Measurements from ENCODE around the gene CDH4.

The CDH4 gene

GRCh38 chr20:61736001-61736635 lies 484.1 kb downstream of the CDH4 start:
- no peak for DNase-seq (ENCODE audit: low spot score)

- DNase-seq (ENCODE audit: low spot score), result no peak
These were observed 484.8 kb downstream of the CDH4 start for GRCh38 chr20:61736751-61737310.

DNA sequence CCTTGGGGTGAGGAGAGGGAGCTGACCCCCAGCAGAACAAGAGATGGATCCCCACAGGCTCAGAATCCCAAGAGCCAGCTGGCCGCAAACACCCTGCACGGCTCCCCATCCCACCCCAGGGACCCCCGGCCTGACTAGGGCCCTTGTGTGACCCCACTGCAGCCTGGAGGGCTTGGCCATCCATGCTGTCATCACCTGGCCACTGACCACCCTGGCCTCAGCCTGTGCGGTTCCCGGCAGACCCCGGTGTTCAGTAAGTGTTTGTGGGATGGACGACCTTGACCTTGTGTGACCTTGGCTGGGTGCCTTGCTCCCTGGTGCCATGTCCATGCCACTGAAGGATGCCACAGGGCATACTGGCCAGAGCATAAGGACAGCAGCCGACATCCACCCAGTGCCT lies 485.3 kb downstream of the CDH4 start:
- no peak for DNase-seq (ENCODE audit: low spot score)

- no peak for DNase-seq (ENCODE audit: low spot score)
These were observed 485.9 kb downstream of the CDH4 start for GRCh38 chr20:61737812-61738443.

DNA sequence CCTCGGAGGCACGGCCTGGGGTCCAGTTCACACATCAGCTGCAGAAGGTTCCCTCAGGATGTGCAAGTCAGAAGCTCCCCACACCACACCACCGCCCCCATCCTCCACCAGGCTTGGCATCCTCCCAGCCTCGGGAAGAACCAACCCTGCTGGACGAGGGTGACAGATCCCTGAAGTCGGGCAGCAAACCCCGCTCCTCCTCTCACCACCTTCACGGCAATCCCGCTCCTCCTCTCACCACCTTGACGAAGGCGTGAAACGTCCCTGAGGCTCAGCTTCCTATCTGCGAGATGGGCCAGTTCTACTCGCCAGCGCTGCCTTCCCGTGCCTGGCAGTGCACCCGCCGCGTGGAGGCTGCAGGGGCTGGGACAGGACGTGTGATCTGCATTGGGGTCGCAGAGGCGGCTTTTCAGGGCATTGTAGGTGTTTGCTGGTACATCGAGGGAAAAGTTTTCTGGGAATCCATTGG lies 486.6 kb downstream of the CDH4 start:
- no peak for DNase-seq (ENCODE audit: low spot score)

DNA sequence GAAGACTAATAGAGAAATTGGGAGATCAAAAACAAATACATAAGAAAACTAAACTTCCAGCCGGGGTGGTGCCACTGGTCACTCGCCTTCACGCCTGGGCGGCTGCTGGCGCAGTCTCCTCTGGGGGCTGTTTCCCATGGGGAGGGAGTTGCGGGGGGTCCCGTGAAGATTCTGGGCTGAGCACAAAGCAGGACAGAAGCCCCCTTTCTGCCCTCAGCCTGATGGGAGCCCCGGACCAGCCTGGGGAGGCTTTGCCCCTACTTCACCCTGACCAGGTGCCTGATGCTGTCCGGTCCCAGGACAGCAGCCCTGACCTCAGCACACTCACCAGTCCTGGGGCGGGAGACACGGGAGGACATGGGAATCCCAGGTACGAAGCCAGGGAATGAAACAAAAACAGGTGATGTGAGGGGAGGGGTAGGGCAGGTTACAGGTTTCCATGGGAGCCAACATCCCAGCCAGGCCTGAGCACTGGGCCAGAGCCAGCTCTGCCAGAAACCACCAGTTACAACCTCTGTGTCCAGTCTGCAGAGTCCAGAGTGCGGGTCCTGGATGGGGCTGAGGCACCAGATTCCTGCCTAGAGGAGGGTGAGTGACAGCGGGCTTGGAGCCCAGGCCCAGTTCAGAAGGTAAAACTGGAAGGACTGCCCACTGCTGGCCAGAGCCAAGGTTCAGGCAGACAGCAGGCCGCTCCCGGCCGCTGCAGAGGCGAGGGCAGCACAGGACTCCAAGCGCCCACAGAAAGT lies 487.2 kb downstream of the CDH4 start:
- DNase-seq (ENCODE audit: low spot score), result no peak

DNA sequence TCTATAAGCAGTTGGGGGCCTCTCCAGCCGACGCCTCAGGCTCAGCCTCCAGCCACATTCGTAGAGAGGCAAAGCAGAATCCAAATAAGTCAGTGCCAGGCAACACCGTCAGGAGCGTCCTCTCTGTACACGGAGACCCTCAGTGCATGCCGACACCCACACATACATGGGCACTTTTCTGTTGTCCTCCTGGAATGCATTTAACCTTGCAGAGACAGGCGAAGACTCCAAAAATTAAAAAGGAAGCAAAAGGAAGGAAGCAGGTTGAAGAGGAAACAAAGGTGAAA lies 487.7 kb downstream of the CDH4 start:
- DNase-seq (ENCODE audit: low spot score), result no peak

GRCh38 chr20:61742097-61742825 lies 490.2 kb downstream of the CDH4 start:
- DNase-seq (ENCODE audit: low spot score), result peak; percentile 72

DNA sequence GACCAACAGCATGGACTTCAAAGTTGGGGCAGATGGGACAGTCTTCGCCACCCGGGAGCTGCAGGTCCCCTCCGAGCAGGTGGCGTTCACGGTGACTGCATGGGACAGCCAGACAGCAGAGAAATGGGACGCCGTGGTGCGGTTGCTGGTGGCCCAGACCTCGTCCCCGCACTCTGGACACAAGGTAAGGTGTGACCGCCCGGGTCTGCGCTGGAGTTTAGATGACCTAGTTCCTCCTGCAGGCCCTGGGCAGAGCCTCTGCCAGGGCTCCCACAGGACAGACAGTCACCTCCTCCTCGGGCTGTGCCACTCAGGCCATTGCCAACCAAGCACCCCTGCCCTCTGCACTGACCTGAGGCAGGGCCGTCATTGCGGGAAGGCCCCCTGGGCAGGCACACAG lies 491.5 kb downstream of the CDH4 start:
- no peak for DNase-seq (ENCODE audit: low spot score)

DNA sequence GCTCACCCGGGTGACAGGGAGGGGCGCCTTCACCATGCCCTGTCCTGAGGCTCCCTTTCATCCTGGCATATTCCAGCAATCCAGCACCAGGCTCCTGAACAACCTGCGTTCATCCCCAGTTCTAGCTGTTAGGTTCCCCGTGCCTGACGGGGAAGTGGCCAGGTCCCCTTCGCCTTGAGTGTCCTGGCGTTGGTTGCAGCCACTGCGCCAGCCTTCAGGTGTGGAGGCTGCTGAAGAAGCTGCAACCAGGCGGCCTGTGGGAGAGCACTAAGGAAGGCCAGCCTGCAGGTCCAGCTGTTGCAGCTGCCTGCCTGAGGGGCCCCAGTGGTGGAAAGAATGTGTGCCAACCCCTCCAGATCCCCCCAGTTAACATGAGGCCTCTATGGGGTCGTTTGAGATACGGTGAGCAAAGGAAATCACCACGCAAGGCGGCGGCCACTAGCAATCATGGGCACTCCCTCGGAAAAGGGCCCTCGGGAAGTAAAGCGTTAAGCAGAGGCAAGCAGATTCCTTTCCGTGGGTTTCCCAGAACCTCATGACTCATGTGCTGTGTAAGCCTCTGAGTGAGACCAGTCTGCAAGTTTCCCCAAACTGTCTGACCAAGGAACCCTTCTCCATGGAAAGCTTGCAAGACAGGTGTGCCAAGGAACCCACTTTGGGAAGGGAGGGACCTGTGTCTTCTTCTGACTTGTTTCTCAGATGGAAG lies 492.8 kb downstream of the CDH4 start:
- DNase-seq (ENCODE audit: low spot score), result no peak

GRCh38 chr20:61745397-61746146 lies 493.5 kb downstream of the CDH4 start:
- DNase-seq (ENCODE audit: low spot score), result no peak

DNA sequence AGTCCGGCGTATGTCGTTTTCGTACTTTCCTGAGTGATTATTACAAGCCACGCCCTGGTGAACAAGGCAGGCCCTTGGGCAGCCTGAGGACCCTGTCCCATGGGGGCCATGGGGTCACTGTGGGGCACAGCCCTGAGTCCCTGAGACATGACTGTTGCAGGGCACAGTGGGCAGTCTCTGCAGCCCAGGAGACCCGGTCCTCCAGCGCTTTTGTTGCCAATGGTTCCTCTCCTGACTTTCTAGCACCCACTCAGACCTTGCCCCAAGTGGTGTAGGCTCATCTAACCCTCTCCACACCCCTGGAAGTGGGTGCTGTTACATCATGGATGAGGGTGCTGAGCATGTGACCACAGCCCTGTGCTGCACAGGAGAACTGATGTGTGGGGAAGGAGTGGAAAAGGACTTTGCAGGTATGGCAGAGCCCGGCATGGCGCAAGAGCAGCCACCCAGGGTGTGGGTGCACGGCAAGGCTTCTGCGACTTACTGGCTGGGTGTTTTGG lies 494.1 kb downstream of the CDH4 start:
- DNase-seq (ENCODE audit: low spot score), result no peak

DNA sequence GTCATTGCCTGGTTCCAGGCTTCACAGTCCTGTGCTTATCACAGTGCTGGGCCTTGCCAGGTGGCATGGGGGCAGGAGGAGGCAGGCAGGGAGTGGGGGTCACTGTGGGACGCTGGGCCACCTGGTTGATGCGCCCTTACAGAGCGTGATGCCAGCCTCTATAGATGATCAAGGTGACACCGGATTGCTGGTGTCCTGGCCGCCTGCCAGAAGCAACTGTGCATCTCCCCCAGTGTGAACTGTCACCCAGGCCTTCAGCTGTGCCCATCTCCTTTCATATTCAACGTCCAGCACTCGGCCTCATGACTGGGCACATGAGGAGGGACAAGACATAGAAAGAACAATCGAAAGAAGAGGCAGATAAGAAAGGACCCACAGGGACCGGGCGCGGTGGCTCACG lies 494.7 kb downstream of the CDH4 start:
- no peak for DNase-seq (ENCODE audit: low spot score)

- DNase-seq (ENCODE audit: low spot score), result no peak
These were observed 496.3 kb downstream of the CDH4 start for GRCh38 chr20:61748376-61748775.

DNA sequence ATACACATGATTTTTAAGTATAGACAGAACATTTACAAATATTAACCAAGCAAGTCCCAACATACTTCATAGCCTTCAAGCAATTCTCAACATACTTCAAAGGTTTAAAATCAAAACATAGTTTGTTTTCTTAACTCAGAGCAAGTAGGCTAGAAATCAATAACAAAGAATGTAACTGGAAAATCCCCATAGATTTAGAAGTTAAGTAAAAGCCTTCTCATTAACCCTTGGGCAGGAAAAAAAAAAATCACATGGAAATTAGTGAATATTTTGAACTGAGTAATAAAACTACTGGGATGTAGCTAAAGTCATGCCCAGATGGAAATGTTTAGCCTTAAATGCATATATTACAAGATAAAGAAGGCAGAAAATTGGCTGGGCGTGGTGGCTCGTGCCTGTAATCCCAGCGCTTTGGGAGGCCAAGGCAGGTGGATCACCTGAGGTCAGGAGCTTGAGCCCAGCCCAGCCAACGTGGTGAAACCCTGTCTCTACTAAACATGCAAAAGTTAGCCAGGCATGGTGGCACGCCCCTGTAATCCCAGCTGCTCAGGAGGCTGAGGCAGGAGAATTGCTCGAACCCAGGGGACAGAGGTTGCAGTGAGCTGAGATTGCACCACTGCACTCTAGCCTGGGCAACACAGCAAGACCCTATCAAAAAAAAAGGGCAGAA lies 497.5 kb downstream of the CDH4 start:
- DNase-seq (ENCODE audit: low spot score), result no peak

DNA sequence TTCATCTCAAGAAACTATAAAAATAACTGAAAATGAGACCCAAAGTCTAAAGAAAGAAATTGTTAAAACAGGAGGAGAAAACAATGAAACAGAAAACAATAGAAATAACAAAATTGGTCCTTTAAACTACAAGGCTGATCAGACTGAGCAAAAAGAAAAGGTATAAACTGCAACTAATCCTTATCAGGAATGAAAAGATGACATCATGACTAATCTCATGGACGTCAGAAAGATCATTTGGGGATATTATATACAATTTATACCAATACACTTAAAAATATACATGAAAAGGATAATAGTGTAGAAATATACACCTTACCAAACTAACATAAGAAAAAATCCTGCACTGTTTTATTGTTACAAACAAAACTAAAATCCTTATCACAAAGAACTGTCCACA lies 498.0 kb downstream of the CDH4 start:
- no peak for DNase-seq (ENCODE audit: low spot score)

GRCh38 chr20:61752576-61752975 lies 500.5 kb downstream of the CDH4 start:
- DNase-seq (ENCODE audit: low spot score), result no peak

DNA sequence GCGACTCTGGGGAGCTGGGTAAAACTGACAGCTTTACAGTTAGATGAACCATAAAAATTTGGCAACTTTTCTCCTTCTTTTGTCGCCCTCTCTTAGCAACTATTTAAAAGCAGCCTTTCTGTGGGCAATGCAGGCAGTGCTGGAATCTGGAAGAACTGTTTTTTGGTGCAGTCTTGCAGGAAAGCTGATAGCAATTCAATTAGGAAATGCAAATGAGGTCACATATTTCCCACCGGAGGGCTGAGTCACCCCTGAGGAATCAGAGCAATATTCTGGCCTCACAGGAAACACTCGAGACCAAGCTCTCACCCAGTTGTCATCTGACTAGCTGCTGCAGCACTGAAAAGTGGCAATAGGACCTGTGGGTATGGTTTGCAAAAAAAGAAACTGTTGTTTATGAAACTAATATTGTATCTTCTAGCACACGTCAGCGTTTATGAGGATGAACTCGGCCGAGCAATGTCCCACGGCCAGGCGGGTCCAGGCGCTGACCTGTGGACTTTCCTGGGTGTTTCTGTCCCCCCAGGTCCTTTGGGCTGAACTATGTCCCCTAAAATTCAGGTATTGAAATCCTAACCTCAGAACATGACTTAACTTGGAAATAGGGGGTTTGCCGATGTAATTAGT lies 501.4 kb downstream of the CDH4 start:
- no peak for DNase-seq (ENCODE audit: low spot score)

- no peak for DNase-seq (ENCODE audit: low spot score)
These were observed 502.2 kb downstream of the CDH4 start for GRCh38 chr20:61753987-61754956.
